ENCODE data around the gene MPL. TPM values are rescaled to one million over a fixed set of nuclear protein-coding genes. Genes with fewer than 3 reads are reported as not detected.
"Not testable (repeated sequence)": the region's sequence is repeated elsewhere in the genome, so short reads cannot be mapped to it uniquely, and the experiment has no call there.

Gene MPL
- total RNA-seq, 1 donor, result not detected

GRCh38 chr1:43398227-43398626 is 60.6 kb downstream of the MPL start:
- no peak overlapping the region for H3K4me3 ChIP-seq (ENCODE audit: insufficient read depth, low read length)
- peaks cover 78% of the 10 kb centered on the region for H3K79me2 ChIP-seq (ENCODE audit: insufficient read depth, low read length)
- no peak overlapping the region for H3K4me2 ChIP-seq (ENCODE audit: insufficient read depth, low read length)
- no peak for TF ChIP-seq CTCF (IDR thresholded peaks at IDR 0.05; ENCODE audit: extremely low read depth, low read depth, low read length)
- H3K4me1 ChIP-seq (ENCODE audit: insufficient read depth, low read length), result no peaks in the 10 kb centered on the region
- no peak for DNase-seq (ENCODE audit: insufficient read length, low spot score, missing footprints)
- no peak overlapping the region for H2AFZ ChIP-seq (ENCODE audit: low read length)
- H4K20me1 ChIP-seq (ENCODE audit: insufficient read depth, low read length), result peaks cover 15% of the 10 kb centered on the region
- H3K36me3 ChIP-seq (ENCODE audit: insufficient read depth, low read length), result peaks cover 13% of the 10 kb centered on the region
- H3K27ac ChIP-seq (ENCODE audit: low read depth, low read length), result no peak overlapping the region
- no peaks in the 10 kb centered on the region for H3K27me3 ChIP-seq (ENCODE audit: insufficient read depth, low read length)
- no peaks in the 10 kb centered on the region for H3K9me3 ChIP-seq (ENCODE audit: low read depth, low read length)

GRCh38 chr1:43400441-43400840 is 62.8 kb downstream of the MPL start:
- H4K20me1 ChIP-seq (ENCODE audit: insufficient read depth, low read length), result peaks cover 16% of the 10 kb centered on the region
- DNase-seq (ENCODE audit: insufficient read length, low spot score, missing footprints); H3K4me3 ChIP-seq (ENCODE audit: insufficient read depth, low read length); H2AFZ ChIP-seq (ENCODE audit: low read length); H3K27ac ChIP-seq (ENCODE audit: low read depth, low read length); H3K4me1 ChIP-seq (ENCODE audit: insufficient read depth, low read length); H3K27me3 ChIP-seq (ENCODE audit: insufficient read depth, low read length); H3K9me3 ChIP-seq (ENCODE audit: low read depth, low read length); H3K4me2 ChIP-seq (ENCODE audit: insufficient read depth, low read length): not testable (repeated sequence)
- H3K36me3 ChIP-seq (ENCODE audit: insufficient read depth, low read length), result peaks cover 35% of the 10 kb centered on the region
- H3K79me2 ChIP-seq (ENCODE audit: insufficient read depth, low read length), result peaks cover 57% of the 10 kb centered on the region

GRCh38 chr1:43402089-43402865 is 64.7 kb downstream of the MPL start:
- peaks cover 16% of the 10 kb centered on the region for H4K20me1 ChIP-seq (ENCODE audit: insufficient read depth, low read length)
- H3K79me2 ChIP-seq (ENCODE audit: insufficient read depth, low read length), result peaks cover 40% of the 10 kb centered on the region

More at GRCh38 chr1:43402089-43402865, 64.7 kb downstream of the MPL start:
- no peak for DNase-seq (ENCODE audit: insufficient read length, low spot score, missing footprints)
- Histone ChIP-seq H3K27ac (ENCODE audit: low read depth, low read length) (no peak overlapping the region), H3K4me1 (ENCODE audit: insufficient read depth, low read length) (no peaks in the 10 kb centered on the region), H3K9me3 (ENCODE audit: low read depth, low read length) (no peaks in the 10 kb centered on the region), H3K27me3 (ENCODE audit: insufficient read depth, low read length) (no peaks in the 10 kb centered on the region), H3K36me3 (ENCODE audit: insufficient read depth, low read length) (peaks cover 45% of the 10 kb centered on the region), H3K4me3 (ENCODE audit: insufficient read depth, low read length) (no peak overlapping the region), H2AFZ (ENCODE audit: low read length) (no peak overlapping the region), H3K4me2 (ENCODE audit: insufficient read depth, low read length) (no peak overlapping the region)
- TF ChIP-seq CTCF (IDR thresholded peaks at IDR 0.05; ENCODE audit: extremely low read depth, low read depth, low read length), result no peak

Other genes with a start within 250 kb of the MPL start
- gene EBNA1BP2, start 165.5 kb upstream of the MPL start, total RNA-seq, result 46.3 and 50.7 TPM in 2 replicates
- under 0.01 TPM in 1 of 2 replicates, not detected in the other for gene CFAP57, start 165.5 kb upstream of the MPL start, total RNA-seq
- gene TMEM125, start 67.8 kb upstream of the MPL start, total RNA-seq, result not detected in 2 replicates
- not detected in 2 replicates for gene C1orf210, start 52.2 kb upstream of the MPL start, total RNA-seq
- gene TIE1, start 36.8 kb upstream of the MPL start, total RNA-seq, result not detected in 2 replicates
- 4.7 and 5.3 TPM in 2 replicates for gene CDC20, start 21.2 kb downstream of the MPL start, total RNA-seq
- gene ELOVL1, start 30.2 kb downstream of the MPL start, total RNA-seq, result 35.9 and 36.9 TPM in 2 replicates
- 64.8 and 65.9 TPM in 2 replicates for gene MED8, start 52.0 kb downstream of the MPL start, total RNA-seq
- 41.0 and 42.0 TPM in 2 replicates for gene SZT2, start 52.1 kb downstream of the MPL start, total RNA-seq
- 24.5 and 27.1 TPM in 2 replicates for gene HYI, start 116.1 kb downstream of the MPL start, total RNA-seq
- 12.1 and 13.0 TPM in 2 replicates for gene PTPRF, start 193.1 kb downstream of the MPL start, total RNA-seq